Endothelial cell of umbilical vein (primary cell): ENCODE data around the gene CCNL2. TPM values are rescaled to one million over a fixed set of nuclear protein-coding genes. Genes with fewer than 3 reads are reported as not detected.

ENCODE experiments used
- BruUV-seq: library from RNA; stranded (reverse); fragments of 400-500 nt; replicated peaks from 2 replicates; lab custom pipeline; 2021; lab: Mats Ljungman, UMichigan
- CTCF ChIA-PET: fragments of 300-600, 350-600 bp; sonication (Branson Sonifier 250); formaldehyde crosslinking; loops from one replicate; lab custom pipeline; 2021; ENCODE audit warnings: antibody characterized with exemption, inconsistent platforms; lab: Charles Lee
- POLR2A ChIA-PET: fragments of 300-600, 350-600 bp; sonication (Branson Sonifier 250); formaldehyde crosslinking; loops from one replicate; lab custom pipeline; 2021; ENCODE audit warnings: antibody characterized with exemption, inconsistent platforms; lab: Charles Lee
- DNase-seq: peaks from one replicate; pipeline ENCODE4 v3.0.0-alpha.2; 2011; ENCODE audit warnings: low read depth, low spot score
- FAIRE-seq: peaks from 2 replicates; lab custom pipeline; 2011; peaks lifted over from hg19 to GRCh38; lab: Jason Lieb, UNC
- H2AFZ ChIP-seq: 2 replicates; pipeline ENCODE4 v1.6.0; 2012; ENCODE audit warnings: low read depth, low read length, control low read depth, inconsistent platforms
- H3K27ac ChIP-seq: 2 replicates; pipeline ENCODE4 v1.5.1; 2011; ENCODE audit warnings: low read depth, mild to moderate bottlenecking, control low read depth, low read length, moderate library complexity; ENCODE audit not compliant: insufficient read depth
- H3K27me3 ChIP-seq, 2 experiments: 2 replicates each; pipeline versions ENCODE4 v1.6.0 to v1.6.1; 2011; ENCODE audit warnings: low read length in 2 of 2, mixed read lengths in 1 of 2; ENCODE audit not compliant: control insufficient read depth in 2 of 2, insufficient read depth in 2 of 2
- H3K36me3 ChIP-seq, 2 experiments: 2 replicates in 1 of 2; 3 replicates in 1 of 2; pipeline ENCODE4 v1.5.1; 2011; ENCODE audit warnings: low read length in 2 of 2, mild to moderate bottlenecking in 1 of 2, moderate library complexity in 1 of 2; ENCODE audit not compliant: control insufficient read depth in 2 of 2, insufficient read depth in 2 of 2; ENCODE audit errors: extremely low read depth in 1 of 2
- H3K4me1 ChIP-seq: 3 replicates; pipeline ENCODE4 v1.5.1; 2011; ENCODE audit warnings: mild to moderate bottlenecking, low read length; ENCODE audit not compliant: control insufficient read depth, insufficient read depth; ENCODE audit errors: extremely low read depth
- H3K4me2 ChIP-seq: 2 replicates; pipeline ENCODE4 v1.6.1; 2011; ENCODE audit warnings: low read length, control low read depth, mixed read lengths; ENCODE audit not compliant: insufficient read depth
- H3K4me3 ChIP-seq, 3 experiments: fragments of 200-600 bp in 1 of 3; sonication (generic), shearing (Covaris generic) in 1 of 3; replicated peaks in 1 of 3; 2 replicates each; pipeline ENCODE4 v1.5.1; 2011 to 2016; ENCODE audit warnings: control low read depth in 3 of 3, low read length in 3 of 3, mild to moderate bottlenecking in 2 of 3, inconsistent platforms in 1 of 3, low read depth in 1 of 3, moderate library complexity in 1 of 3; ENCODE audit not compliant: insufficient read depth in 1 of 3
- H3K79me2 ChIP-seq: 2 replicates; pipeline ENCODE4 v1.6.0; 2012; ENCODE audit warnings: low read length, inconsistent platforms; ENCODE audit not compliant: control insufficient read depth, insufficient read depth
- H3K9ac ChIP-seq: replicated peaks from 2 replicates; pipeline ENCODE3; 2011; ENCODE audit warnings: low read length, control low read depth; ENCODE audit not compliant: insufficient read depth; ENCODE audit errors: extremely low read depth
- H3K9me1 ChIP-seq: replicated peaks from 3 replicates; pipeline ENCODE4 v1.6.0; 2011; ENCODE audit warnings: mild to moderate bottlenecking, low read length; ENCODE audit not compliant: control insufficient read depth, insufficient read depth; ENCODE audit errors: extremely low read depth
- H3K9me3 ChIP-seq: replicated peaks from 2 replicates; pipeline ENCODE4 v1.5.1; 2012; ENCODE audit warnings: low read length, inconsistent platforms; ENCODE audit not compliant: control insufficient read depth, insufficient read depth
- H4K20me1 ChIP-seq: replicated peaks from 2 replicates; pipeline ENCODE3; 2011; ENCODE audit warnings: mild to moderate bottlenecking, low read length; ENCODE audit not compliant: control insufficient read depth, insufficient read depth; ENCODE audit errors: extremely low read depth
- CTCF ChIP-seq, 2 donors: IDR thresholded peaks; 1 replicate in 1 of 2; 2 replicates in 1 of 2; pipeline ENCODE4 v1.5.1; 2011; ENCODE audit warnings: low read length in 2 of 2, mild to moderate bottlenecking in 2 of 2, moderate library complexity in 2 of 2, control low read depth in 1 of 2, inconsistent platforms in 1 of 2, low read depth in 1 of 2; ENCODE audit not compliant: insufficient read depth in 1 of 2; ENCODE audit errors: extremely low read depth in 1 of 2
- EZH2 ChIP-seq: IDR thresholded peaks from 2 replicates; pipeline ENCODE4 v1.6.1; 2012; ENCODE audit warnings: borderline replicate concordance, low read depth, mild to moderate bottlenecking, moderate library complexity, low read length, inconsistent platforms; ENCODE audit not compliant: severe bottlenecking
- FOS ChIP-seq: IDR thresholded peaks from 2 replicates; pipeline ENCODE4 v1.6.1; 2011; ENCODE audit warnings: mild to moderate bottlenecking, low read length, moderate library complexity, borderline replicate concordance; ENCODE audit not compliant: insufficient read depth
- GATA2 ChIP-seq: IDR thresholded peaks from 2 replicates; pipeline ENCODE4 v1.7.0; 2011; ENCODE audit warnings: low read depth, mild to moderate bottlenecking, moderate library complexity, mixed read lengths, low read length; ENCODE audit not compliant: insufficient read length, insufficient read depth
- JUN ChIP-seq: IDR thresholded peaks from 2 replicates; pipeline ENCODE4 v1.6.1; 2011; ENCODE audit warnings: borderline replicate concordance, low read depth; ENCODE audit not compliant: insufficient read length, insufficient read depth
- MAX ChIP-seq: IDR thresholded peaks from 2 replicates; pipeline ENCODE4 v1.6.1; 2011; ENCODE audit not compliant: insufficient read depth, insufficient read length
- MYC ChIP-seq: IDR thresholded peaks from one replicate; pipeline ENCODE4 v1.6.1; 2011; ENCODE audit warnings: mild to moderate bottlenecking, low read depth, low read length
- POLR2A ChIP-seq: IDR thresholded peaks from 2 replicates; pipeline ENCODE4 v1.6.1; 2012; ENCODE audit warnings: low read depth, mild to moderate bottlenecking, control low read depth, low read length
- POLR2AphosphoS5 ChIP-seq: IDR thresholded peaks from 2 replicates; pipeline ENCODE4 v1.6.1; 2012; ENCODE audit warnings: low read depth, mild to moderate bottlenecking, control low read depth, low read length, moderate library complexity; ENCODE audit not compliant: insufficient read depth
- dilution Hi-C: fragments of 300-500 bp; cut with MboI; formaldehyde crosslinking; loops from one replicate; pipeline ENCODE4 v1.15.0; 2019; ENCODE audit warnings: low sequenced_read_pairs; ENCODE audit not compliant: extremely low pct_ligation_motif_present
- intact Hi-C: fragments of 100-400 bp; cut with micrococcal nuclease; formaldehyde crosslinking; loops from one replicate; pipeline ENCODE4 v1.10.0; 2022
- polyA plus RNA-seq, 4 experiments: library from polyadenylated mRNA; depleted of rRNA in 3 of 4; stranded (reverse) in 3 of 4; unstranded in 1 of 4; fragments of >200 nt; gene quantifications; 2 replicates each; pipeline versions ENCODE4 v1.2.1 to v1.2.3, GENCODE V29; 2011 to 2012; ENCODE audit warnings: missing spikeins in 1 of 4
- total RNA-seq: library from RNA; stranded (reverse); gene quantifications from 2 replicates; pipeline ENCODE4 v1.2.3, GENCODE V29; 2021

CCNL2 gene
- total and polyA plus RNA-seq, 2 donors (not counting 3 experiments of a cell fraction or from before 2014, with no cell fraction given): 188 to 209 TPM

- H3K9me1 ChIP-seq: no peaks in the 10 kb centered on the region
- no TSS peak for BruUV-seq
- POLR2A ChIA-PET: interaction anchor here (0.7 kb wide), 1 partner anchor 81 kb away, joined by 3 read pairs; no protein-coding TSS in a partner anchor
These were observed 4.0 kb downstream of the CCNL2 start for GRCh38 chr1:1395166-1395565.

More at GRCh38 chr1:1395166-1395565, 4.0 kb downstream of the CCNL2 start:
- Histone ChIP-seq H3K4me2 (no peak overlapping the region), H3K9me3 (no peaks in the 10 kb centered on the region), H3K4me3 (no peak overlapping the region), H3K27ac (no peak overlapping the region), H3K4me1 (peaks cover 15% of the 10 kb centered on the region), H3K9ac (no peak overlapping the region), H4K20me1 (no peaks in the 10 kb centered on the region), H3K36me3 (peaks cover 23 to 40% of the 10 kb centered on the region in 2 experiments), H3K27me3 (no peaks in the 10 kb centered on the region), H3K79me2 (peaks cover 52% of the 10 kb centered on the region), H2AFZ (no peak overlapping the region)
- dilution Hi-C loops (no loop called here), intact Hi-C loops (no loop called here)
- CTCF ChIA-PET: no interaction called here
- DNase-seq: no peak
- FAIRE-seq: no peak
- no peak for TF ChIP-seq CTCF (IDR thresholded peaks at IDR 0.05; ENCODE audit: extremely low read depth in 1 of 2, insufficient read depth in 1 of 2, low read depth in 1 of 2, low read length in 2 of 2)
- TF ChIP-seq FOS: no peak
- TF ChIP-seq MAX: no peak
- no peak for TF ChIP-seq MYC
- TF ChIP-seq JUN: no peak
- TF ChIP-seq POLR2AphosphoS5: no peak
- no peak for TF ChIP-seq POLR2A
- no peak for TF ChIP-seq GATA2
- TF ChIP-seq EZH2: no peak
